Stomach (tissue), 4 donors: ENCODE results near the gene ATP5PD.

Experiments
- CTCF ChIP-seq, 7 experiments: fragments of 450-650 bp in 4 of 7; fragments of 200-600 bp in 3 of 7; sonication (generic) in 3 of 7; IDR thresholded peaks; one replicate each; pipeline ENCODE4 v1.5.1; 2016 to 2019; ENCODE audit warnings: antibody characterized with exemption in 7 of 7, control low read depth in 2 of 7, mild to moderate bottlenecking in 1 of 7
- EP300 ChIP-seq: sonication (generic); formaldehyde crosslinking; IDR thresholded peaks from one replicate; pipeline ENCODE4 v1.6.1; 2017; ENCODE audit warnings: antibody characterized with exemption
- POLR2A ChIP-seq, 4 donors: fragments of 450-650 bp; IDR thresholded peaks; one replicate each; pipeline ENCODE4 v1.6.1; 2016; ENCODE audit warnings: antibody characterized with exemption in 4 of 4, control low read depth in 2 of 4, mild to moderate bottlenecking in 1 of 4, moderate library complexity in 1 of 4
- POLR2AphosphoS5 ChIP-seq, 3 donors: sonication (generic); formaldehyde crosslinking; IDR thresholded peaks; one replicate each; pipeline ENCODE4 v1.6.1; 2016; ENCODE audit warnings: antibody characterized with exemption in 3 of 3

- TF ChIP-seq CTCF (IDR thresholded peaks at IDR 0.05) (no peak), POLR2AphosphoS5 (IDR thresholded peaks at IDR 0.05) (no peak), POLR2A (IDR thresholded peaks at IDR 0.05) (no peak), EP300 (no peak)
These were observed 40.1 kb downstream of the ATP5PD start for GRCh38 chr17:75006653-75007052.
